Cortex of kidney (tissue), 1 donor: ENCODE data around the gene PALB2.

ENCODE experiments used
- DNase-seq: peaks from one replicate; lab custom pipeline; 2025; lab: John Stamatoyannopoulos, UW

PALB2 gene

DNA sequence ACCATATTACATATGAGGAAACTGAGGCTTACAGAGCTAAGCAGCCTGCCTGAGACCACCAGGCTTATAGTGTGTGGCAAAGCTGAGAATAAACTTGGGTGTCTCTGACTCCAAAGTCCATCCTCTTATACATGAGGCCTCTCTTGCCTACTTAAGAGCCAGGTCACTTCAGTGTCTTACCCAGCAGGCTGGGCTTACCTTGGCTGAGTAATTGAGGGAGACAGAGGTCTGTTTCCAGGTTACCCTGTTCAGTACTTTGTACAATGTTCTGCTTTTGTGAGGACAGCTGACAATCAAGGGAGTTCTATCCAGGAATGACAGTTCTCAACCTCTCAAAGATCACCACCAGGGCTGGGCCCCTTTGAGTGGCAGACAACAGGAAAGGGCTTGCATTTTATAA lies 59.3 kb downstream of the PALB2 start:
- no peak for DNase-seq

DNA sequence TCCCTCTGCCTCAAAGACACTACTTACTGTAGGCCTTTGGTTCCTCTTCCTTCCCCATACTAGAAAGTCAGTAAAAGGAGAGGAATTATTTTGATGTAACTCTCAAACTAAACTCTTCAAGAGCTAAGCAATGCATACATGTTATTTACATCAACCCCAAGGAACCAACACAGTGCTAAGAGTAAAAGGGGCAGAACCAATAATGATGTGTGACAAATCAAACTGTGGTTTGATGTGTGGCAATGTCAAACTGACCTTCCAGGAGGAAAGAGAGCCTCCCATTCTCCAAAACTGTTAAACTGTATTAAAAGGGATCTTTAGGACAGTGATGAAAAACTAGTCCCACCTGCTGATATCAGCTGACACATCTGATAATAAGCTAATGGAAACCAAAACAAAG lies 60.7 kb downstream of the PALB2 start:
- DNase-seq, result no peak

DNA sequence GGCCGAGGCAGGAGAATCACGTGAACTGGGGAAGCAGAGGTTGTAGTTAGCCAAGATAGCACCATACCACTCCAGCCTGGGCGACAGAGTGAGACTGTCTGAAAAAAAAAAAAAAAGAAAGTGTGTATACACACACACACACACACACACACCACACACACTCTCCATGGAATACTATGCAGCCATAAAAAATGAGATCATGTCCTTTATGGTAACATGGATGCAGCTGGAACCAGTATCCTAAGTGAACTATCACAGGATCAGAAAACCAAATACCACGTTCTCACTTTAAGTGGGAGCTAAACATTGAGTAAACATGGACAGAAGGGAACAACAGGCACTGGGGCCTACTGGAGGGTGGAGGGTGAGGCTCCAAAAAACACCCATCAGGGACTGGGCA lies 61.7 kb downstream of the PALB2 start:
- no peak for DNase-seq

DNA sequence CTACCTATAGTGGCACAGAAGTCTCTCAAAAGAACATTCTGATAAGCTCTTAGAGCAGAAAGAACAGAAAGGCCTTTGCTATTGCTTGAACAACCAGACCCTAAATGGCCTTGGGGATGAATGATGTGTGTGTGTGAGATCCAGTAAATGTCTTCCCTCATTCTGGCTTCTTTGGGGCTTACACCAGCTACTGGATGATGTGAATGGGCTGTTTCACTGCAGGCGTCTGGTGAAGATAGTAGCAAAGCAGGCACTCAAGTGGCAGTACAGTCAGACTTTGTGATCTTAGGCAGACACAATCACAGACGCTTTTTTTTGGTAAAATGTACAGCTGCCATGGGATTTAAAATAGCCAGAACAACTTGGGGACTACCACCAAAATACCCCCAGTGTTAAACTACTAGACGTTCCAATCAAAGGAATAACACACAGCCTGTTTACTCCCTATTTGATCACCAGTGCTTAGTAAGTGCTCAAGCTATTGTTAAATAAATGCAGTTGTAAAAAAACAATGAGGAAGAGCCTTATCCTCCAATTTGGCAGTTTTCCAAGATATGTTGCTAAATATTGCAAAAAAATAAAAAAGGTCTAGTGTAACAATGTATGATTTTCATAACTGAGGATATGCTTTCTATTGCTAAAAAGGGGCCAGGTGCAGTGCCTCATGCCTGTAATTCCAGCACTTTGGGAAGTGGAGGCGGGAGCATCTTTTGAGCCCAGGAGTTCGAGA lies 62.8 kb downstream of the PALB2 start:
- DNase-seq, result no peak

DNA sequence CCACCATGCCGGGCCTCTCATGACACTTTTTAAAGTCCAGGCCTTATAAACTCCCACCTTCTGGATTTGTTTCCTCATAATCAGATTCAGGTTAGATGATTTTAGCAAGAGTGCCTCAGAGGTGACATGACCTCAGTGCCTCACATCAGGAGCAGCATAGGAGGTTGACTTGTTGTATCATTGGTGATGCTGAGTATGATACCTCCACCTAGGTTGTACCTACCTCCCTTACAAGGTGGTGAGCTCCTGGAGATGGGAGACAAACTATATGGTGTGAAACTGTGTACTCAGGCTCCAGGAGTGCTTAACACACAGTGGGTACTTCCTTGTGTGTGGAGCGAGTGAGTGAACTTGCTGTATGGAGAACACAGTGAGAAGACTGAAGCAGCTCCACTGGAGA lies 63.6 kb downstream of the PALB2 start:
- DNase-seq, result no peak

DNA sequence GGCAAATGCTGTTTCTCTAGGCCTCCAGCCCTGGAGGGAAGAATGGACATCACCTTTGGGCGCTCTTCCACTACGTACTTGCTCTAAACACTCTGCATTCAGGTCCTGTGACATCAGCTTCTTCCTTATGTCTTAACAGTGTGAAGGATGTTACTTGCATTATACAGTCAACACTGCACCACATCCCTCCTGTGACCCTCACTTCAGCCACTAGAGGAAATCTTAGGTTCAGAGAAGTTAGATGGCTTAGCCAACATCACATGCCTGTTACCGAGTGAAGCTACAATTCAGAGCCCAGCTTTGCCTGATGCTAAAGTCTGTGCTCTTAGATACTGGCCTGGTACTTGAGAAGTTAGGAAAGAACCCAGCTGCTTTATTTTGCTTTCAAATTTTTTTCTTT lies 65.3 kb downstream of the PALB2 start:
- DNase-seq, result no peak

DNA sequence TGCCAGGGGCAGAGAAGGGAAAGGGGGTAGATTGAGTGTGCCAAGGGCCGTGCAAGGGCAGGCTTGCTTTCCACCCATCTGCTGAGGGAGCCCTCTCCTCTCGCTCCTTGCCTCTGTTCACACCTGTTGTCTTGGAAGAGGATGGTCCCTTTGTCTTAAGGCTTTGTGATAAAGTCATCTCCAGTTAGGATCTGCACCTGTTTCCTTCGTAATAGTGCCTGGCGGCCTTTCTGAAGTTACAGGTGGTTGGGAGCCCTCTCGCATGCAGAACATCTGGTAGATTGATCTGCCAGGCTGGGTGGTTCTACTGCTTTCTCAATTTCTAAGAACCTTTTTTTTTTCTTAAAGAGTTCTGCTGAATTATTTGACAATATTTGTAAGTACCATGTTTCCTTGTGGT lies 67.3 kb downstream of the PALB2 start:
- no peak for DNase-seq

DNA sequence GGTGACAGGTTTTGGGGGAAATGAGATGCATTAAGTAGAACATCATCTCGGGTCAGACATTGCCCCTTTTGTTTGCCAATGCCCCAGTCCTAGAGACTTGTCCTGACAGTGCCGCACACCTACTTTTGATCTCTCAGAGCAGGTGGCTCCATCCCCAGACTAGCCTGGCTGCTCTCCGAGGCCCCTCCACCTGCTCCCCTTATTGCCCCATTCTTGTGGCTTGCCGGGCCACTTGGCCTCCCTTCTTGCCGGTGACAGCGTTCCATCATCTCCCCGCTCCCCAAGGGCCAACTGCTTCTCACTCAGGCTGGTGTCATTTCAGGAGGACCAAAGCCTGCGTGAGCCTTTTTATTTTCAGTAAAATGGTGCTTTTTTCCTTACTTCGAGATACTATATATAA lies 68.7 kb downstream of the PALB2 start:
- no peak for DNase-seq

DNA sequence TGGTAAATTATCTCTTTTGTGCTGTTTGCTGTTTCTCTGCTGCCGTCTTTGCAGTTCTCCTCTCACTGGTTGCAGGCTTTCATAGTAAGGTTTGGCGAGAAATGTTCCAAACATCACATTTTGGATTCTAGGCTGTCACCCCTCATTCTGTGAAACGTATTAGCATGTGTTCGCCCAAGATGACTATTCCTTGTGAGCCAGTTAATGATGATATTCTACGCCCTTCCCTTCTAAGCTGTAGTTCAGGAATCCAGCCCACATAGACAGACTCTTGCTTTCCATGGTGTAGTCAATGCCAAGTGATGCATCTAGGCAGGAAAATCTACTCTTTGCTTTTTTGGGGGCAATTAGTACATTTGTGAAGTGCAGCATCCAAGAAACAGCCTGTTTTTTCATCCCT lies 69.2 kb downstream of the PALB2 start:
- DNase-seq, result no peak

DNA sequence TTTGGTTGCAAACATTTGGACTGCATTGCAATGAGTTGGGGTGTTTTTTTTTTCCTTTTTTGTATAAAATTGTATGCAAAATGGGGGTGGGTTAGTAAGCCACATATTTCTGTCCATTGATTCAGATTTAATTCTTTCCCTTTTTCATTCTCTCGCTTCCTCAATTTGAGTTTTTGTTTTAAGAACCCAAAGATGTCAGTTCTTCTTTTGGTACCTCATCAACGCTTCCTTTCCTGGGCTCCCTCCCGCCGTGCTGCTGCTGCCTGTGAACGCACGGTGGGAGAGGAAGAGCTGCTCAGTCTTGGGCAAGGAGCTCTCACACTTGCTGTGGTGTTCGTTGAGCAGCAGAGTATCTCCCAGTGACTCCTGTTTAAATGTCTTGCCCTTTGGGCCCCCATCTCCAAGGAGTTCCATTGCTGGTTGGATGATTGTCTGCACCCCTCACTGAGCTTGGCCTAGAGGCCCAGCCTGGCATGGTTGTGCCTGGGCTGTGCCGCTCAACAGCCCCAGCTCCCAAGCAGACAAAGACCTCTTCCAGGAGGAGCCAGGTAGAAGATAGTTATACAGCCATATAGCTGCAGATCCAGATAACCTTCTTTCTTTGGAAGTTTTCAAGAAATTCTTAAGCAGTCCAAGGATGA lies 70.0 kb downstream of the PALB2 start:
- no peak for DNase-seq

DNA sequence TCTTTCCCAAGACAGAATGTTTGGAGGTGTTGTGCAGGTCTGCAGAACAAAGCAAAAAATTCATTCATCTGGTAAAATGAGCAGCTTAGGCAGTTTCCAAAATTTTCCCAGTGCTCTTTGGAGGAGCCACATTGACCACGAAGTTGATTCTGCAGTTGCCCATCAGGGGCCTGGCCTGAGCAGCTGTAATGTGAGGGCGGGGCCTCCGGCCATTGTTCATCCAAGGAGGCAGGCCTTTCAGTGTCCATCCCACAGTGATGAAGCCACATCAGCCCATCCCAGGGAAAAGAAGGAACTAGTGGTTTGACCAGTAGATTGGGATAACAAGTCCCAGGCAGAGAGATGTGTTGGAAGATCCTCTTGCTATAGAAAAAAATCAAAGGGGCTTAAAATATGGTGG lies 73.5 kb downstream of the PALB2 start:
- no peak for DNase-seq

DNA sequence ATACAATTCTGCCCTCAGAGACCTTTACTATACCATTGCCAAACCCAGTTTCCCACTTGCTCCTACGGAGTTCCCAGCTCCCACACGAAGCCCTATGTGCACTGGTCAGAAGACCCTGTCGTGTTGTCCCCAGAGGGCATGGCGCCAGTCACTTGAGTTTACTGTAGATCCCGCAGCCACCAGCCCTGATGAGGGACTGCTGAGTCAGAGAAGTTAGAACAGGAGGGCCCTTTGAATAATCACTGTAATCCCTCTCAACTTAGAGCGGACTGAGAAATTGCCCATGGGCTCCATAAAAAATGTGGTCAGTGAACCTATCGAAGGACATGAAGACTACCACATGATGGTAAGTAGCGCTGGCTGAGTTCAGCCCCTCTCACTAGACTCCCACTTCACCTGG lies 74.4 kb downstream of the PALB2 start:
- DNase-seq, result no peak

DNA sequence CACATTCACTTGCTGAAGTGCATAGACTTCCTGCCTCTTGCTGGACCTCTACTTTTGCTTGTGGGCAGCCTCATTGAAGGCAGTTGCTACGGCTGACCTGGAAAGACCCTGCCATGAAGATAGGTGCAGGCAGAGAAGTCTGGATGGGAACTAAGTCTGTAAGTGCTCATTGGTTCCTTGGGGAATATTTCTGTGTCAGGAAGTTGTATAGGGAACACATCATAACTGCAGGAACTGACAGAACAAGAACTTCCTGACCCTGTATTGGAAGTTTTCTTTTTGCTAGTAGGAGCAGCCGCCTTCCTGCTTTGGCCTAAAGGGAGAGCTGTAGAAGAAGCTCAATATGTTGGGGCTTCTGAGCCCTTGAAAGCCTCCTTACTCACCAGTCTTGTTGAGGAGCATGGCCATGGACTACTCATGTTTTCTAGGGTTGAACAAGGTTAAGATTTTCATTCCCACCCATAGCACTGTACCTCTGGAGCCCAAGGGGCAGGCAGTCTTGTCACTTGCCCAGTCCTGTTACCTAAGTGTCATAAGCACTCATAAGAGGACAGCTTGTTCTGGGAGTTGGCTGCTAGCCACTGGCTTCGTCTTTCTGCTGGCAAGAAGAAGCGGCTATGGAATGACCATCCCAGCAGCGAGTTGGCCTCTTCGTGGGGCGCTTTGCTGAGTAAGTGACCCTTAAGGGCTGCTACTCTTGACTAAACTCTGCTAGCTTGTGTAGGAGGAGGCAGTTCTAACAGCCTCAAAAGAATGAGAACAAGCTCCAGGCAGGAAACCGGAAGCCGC lies 76.3 kb downstream of the PALB2 start:
- DNase-seq, result no peak

DNA sequence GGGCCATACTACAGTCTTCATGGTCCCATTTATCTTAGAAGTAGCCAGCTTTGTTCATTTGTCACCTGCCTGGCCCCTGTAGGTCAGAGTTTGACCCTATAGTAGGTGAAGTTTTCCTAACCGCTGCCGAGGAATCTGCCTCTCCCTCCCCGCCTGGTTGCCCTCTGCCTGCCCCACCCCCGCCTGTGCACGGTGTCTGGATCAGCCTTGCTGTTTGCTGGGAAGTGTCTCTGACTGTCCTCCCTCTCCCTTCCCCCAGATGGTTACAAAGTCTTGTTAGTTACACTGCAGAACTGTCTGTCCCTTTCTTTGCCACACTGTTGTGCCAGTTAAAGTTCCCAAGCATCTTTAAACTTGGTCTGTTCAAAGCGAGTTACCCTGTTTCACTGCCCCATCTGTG lies 77.9 kb downstream of the PALB2 start:
- DNase-seq, result no peak

DNA sequence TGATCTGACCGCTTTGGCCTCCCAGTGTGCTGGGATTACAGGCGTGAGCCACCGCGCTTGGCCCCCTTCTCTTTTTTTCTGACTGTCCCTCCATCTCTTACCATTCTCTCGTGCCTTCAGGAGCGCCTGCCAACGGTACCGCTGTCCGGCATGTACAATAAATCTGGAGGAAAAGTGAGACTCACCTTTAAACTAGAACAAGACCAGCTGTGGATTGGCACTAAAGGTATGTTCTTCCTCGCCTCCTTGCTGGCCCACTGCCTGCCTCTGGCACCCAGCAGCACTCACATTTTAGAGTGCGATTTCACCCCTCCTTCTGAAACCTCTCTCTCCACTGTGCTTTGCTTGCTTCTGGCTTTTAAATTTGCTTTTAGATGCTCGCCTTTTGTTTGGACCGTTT lies 78.6 kb downstream of the PALB2 start:
- no peak for DNase-seq

DNA sequence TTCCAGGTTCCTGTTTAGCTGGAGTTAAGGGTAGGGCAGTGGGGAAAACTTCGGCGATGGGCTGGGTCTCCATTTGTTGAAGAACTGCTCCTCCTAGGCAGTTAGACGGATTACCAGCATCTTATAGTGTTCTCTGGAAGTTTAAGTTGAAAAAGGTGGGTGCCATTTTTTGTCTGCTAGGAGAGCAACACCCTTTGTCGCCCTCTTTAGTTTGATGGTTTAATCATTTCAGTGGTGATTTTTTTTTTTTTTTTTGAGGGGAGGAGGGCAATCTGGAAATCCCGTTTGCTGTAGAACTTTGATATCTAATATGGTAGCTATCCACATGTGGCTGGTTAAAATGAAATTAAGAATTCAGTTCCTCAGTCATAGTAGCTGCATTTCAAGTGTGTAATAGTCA lies 79.5 kb downstream of the PALB2 start:
- DNase-seq, result no peak

DNA sequence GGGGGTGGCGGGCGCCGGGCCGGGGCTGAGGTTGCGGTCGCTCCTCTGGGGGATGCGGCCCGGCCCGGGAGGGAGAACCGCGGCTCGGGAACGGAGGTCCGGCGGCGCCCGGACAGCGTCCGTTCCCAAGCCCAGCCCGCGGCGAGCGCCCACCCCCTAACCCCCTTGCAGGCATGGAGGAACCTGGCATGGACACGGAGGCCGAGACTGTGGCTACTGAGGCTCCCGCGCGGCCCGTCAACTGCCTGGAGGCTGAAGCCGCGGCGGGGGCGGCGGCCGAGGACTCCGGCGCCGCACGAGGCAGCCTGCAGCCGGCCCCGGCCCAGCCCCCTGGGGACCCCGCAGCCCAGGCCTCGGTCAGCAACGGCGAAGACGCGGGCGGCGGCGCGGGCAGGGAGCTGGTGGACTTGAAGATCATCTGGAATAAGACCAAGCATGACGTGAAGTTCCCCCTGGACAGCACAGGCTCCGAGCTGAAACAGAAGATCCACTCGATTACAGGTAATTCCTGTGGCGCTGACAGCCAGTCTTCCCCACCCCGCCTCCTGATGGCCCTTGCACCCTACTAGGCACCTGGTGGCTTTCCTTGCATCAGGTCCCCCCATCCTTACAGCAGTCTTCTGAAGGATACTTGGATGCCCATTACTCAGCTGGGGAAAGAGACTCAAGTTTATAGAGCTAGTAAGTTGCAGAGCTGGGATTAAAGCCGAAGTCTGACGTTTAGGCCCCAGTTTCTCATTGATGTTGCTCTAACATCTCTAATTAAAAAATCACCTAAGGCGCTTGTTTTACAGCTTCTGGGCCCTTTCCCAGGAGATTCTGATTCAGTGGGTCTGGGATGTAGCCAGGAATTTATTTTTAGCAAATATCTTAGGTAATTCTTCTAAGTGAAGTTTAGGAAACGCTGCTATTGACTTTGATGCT lies 83.1 kb downstream of the PALB2 start:
- no peak for DNase-seq

DNA sequence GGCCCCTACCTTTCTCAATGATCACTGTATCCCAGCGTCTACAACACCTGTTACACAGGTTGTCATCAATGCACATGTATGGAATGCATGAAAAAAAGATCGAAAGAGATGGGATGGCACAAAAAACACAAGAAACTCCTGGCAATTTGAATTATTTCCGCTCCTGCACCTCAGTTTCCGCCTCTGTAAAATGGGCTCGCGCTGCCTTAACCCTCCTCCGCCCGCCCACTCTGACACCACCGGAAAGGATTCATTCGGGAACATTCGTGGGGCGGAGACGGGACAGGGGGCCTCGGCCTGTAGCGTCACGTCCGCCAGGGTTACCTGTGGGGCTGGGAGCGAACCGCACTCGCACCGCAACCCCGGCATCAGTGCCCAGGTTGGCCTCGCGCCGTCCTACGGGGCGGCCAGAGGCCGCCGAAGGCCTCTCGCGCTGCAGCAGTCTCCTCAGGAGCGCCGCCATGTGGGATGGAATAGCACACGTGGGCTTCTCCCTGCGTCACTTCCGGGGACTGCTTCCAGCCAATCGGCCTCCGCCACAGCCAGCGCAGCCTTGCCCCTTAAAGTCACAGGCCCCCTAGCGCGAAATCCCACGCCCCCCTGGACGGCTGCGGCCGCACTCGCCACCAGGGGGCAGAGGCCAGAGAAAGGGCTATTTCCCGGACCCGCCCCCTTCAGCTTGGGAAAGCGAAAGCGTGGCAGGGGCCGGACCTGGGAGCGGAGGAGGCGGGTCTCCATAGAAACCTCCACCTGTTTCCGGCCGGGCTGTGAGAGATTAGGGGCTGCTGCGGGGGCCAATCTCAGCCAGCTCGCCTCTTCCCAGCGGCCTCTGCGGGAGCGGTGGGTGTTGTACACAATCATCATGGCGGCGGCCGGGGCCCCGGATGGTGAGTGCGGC lies 84.0 kb downstream of the PALB2 start, which contains the start of the genes EARS2 and UBFD1:
TSS of gene EARS2 (minus strand) at position 470 of the 898 bp plus-strand sequence. CDS start at position 463, 7 bp downstream.
TSS of gene UBFD1 (plus strand) at position 847 of the 898 bp plus-strand sequence. CDS start at position 863, 16 bp downstream.
- DNase-seq, result peak; percentile 80

DNA sequence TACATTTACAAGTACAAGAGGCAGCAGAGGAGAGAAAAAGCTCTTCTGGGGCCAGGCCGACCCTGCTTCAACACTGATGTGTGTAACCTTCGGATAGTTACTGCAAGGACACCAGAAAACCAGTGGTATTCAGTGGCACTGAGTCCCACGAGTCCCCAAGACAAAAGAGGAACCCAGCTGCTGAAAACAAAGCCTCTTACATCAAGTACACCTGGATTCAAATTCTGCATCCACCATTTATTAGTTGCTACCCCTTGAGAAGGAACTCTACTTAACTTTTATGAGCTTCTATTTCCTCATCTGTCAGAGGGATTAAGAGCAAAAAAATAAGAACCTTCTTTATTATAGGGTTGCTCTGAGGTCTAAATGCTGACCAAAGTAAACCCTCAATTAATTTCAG lies 86.6 kb downstream of the PALB2 start:
- no peak for DNase-seq
